Hepatocyte (in vitro differentiated cells): Measurements from ENCODE around the gene ANAPC1. TPM values are rescaled to one million over a fixed set of nuclear protein-coding genes. Genes with fewer than 3 reads are reported as not detected.
"Not testable (repeated sequence)": the region's sequence is repeated elsewhere in the genome, so short reads cannot be mapped to it uniquely, and the experiment has no call there.

Experiments used
- DNase-seq: peaks from one replicate; pipeline ENCODE4 v3.0.0-alpha.2; 2016; ENCODE audit warnings: low spot score
- H2AFZ ChIP-seq: fragments of 200-600 bp; sonication (generic); 2 replicates; pipeline ENCODE4 v1.6.0; 2016; ENCODE audit warnings: antibody characterized with exemption, mild to moderate bottlenecking
- H3K27ac ChIP-seq: fragments of 200-600 bp; sonication (generic); 2 replicates; pipeline ENCODE4 v1.5.1; 2016; ENCODE audit warnings: mild to moderate bottlenecking
- H3K27me3 ChIP-seq: fragments of 200-600 bp; sonication (generic); 2 replicates; pipeline ENCODE4 v1.6.1; 2016
- H3K36me3 ChIP-seq: fragments of 200-600 bp; sonication (generic); replicated peaks from 2 replicates; pipeline ENCODE4 v1.5.1; 2016; ENCODE audit warnings: low read depth; ENCODE audit not compliant: insufficient read depth
- H3K4me1 ChIP-seq: fragments of 200-600 bp; sonication (generic); 2 replicates; pipeline ENCODE4 v1.5.1; 2016; ENCODE audit warnings: mild to moderate bottlenecking, moderate library complexity; ENCODE audit not compliant: insufficient read depth
- H3K4me2 ChIP-seq: fragments of 200-600 bp; sonication (generic); 2 replicates; pipeline ENCODE4 v1.6.0; 2016
- H3K4me3 ChIP-seq: fragments of 200-600 bp; sonication (generic); 2 replicates; pipeline ENCODE4 v1.5.1; 2016; ENCODE audit warnings: mild to moderate bottlenecking
- H3K79me2 ChIP-seq: fragments of 200-600 bp; sonication (generic); 2 replicates; pipeline ENCODE4 v1.6.0; 2017; ENCODE audit warnings: mild to moderate bottlenecking
- H3K9me2 ChIP-seq: fragments of 200-600 bp; sonication (generic); replicated peaks from 2 replicates; pipeline ENCODE4 v1.6.0; 2017; ENCODE audit warnings: mild to moderate bottlenecking; ENCODE audit not compliant: insufficient read depth
- H3K9me3 ChIP-seq: fragments of 200-600 bp; sonication (generic); 2 replicates; pipeline ENCODE4 v1.5.1; 2016; ENCODE audit warnings: low read depth, mild to moderate bottlenecking
- H4K20me1 ChIP-seq: fragments of 200-600 bp; sonication (generic); 2 replicates; pipeline ENCODE4 v1.6.0; 2016; ENCODE audit warnings: mild to moderate bottlenecking; ENCODE audit not compliant: insufficient read depth, poor library complexity, severe bottlenecking
- CTCF ChIP-seq: fragments of 200-600 bp; sonication (generic); IDR thresholded peaks from 2 replicates; pipeline ENCODE4 v1.5.1; 2016; ENCODE audit warnings: antibody characterized with exemption, mild to moderate bottlenecking; ENCODE audit not compliant: poor library complexity
- WGBS: methylation state at CpG from one replicate; pipeline ENCODE4 v1.1.6; 2016; ENCODE audit warnings: low lambda C conversion rate; ENCODE audit errors: missing lambda C conversion rate; 5-methylcytosine and 5-hydroxymethylcytosine counted together
- polyA plus RNA-seq: library from polyadenylated mRNA; unstranded; fragments of >200 nt; fragmentation: Nextera tagmentation; extraction: Ambion mirVana; gene quantifications from 2 replicates; pipeline ENCODE4 v1.2.1, GENCODE V29; 2016
- total RNA-seq: library from RNA; depleted of rRNA; stranded (reverse); fragments of >200 nt; gene quantifications from 2 replicates; pipeline ENCODE4 v1.2.3, GENCODE V29; 2014

The ANAPC1 gene
- total and polyA plus RNA-seq, 2 experiments from 2014 or later = 7.7 to 29.9 TPM

GRCh38 chr2:111865124-111865523 lies 18.9 kb downstream of the ANAPC1 start:
- H4K20me1 ChIP-seq, H3K36me3 ChIP-seq, H3K4me3 ChIP-seq, H3K27ac ChIP-seq, DNase-seq, H3K27me3 ChIP-seq, H2AFZ ChIP-seq, H3K9me3 ChIP-seq, H3K79me2 ChIP-seq, H3K9me2 ChIP-seq, H3K4me2 ChIP-seq, H3K4me1 ChIP-seq: not testable (repeated sequence)
- WGBS = 58% methylated on average over 1 of the region's 3 CpGs

- not testable (repeated sequence) for H4K20me1 ChIP-seq, H3K27ac ChIP-seq, H3K9me2 ChIP-seq, H2AFZ ChIP-seq, H3K4me2 ChIP-seq, DNase-seq, H3K79me2 ChIP-seq, H3K27me3 ChIP-seq, H3K36me3 ChIP-seq, H3K4me3 ChIP-seq, H3K4me1 ChIP-seq, H3K9me3 ChIP-seq
- 70% methylated on average over 3 of the region's 3 CpGs for WGBS
Observed at GRCh38 chr2:111860005-111860404, 24.0 kb downstream of the ANAPC1 start.

GRCh38 chr2:111852544-111852943 lies 31.4 kb downstream of the ANAPC1 start:
- H2AFZ ChIP-seq, H3K4me2 ChIP-seq, H3K36me3 ChIP-seq, H3K4me1 ChIP-seq, H4K20me1 ChIP-seq, H3K4me3 ChIP-seq, DNase-seq, H3K9me2 ChIP-seq, H3K79me2 ChIP-seq, H3K27ac ChIP-seq, H3K27me3 ChIP-seq, H3K9me3 ChIP-seq: not testable (repeated sequence)
- 99% methylated on average over 3 of the region's 3 CpGs for WGBS

- H3K4me2 ChIP-seq, H3K9me3 ChIP-seq, H2AFZ ChIP-seq, H3K4me1 ChIP-seq, H3K36me3 ChIP-seq, H3K27me3 ChIP-seq, H3K27ac ChIP-seq, H4K20me1 ChIP-seq, H3K4me3 ChIP-seq, H3K9me2 ChIP-seq, H3K79me2 ChIP-seq: not testable (repeated sequence)
- DNase-seq = peak; percentile 55
- WGBS = 13% methylated on average over 4 of the region's 4 CpGs
- TF ChIP-seq CTCF = peak; percentile 49
Observed at GRCh38 chr2:111850646-111851045, 33.3 kb downstream of the ANAPC1 start.

- DNase-seq, H3K27ac ChIP-seq: not testable (repeated sequence)
Observed at GRCh38 chr2:111839625-111840282, 44.2 kb downstream of the ANAPC1 start.

GRCh38 chr2:111838992-111839391 lies 45.0 kb downstream of the ANAPC1 start:
- not testable (repeated sequence) for H3K79me2 ChIP-seq, H3K4me1 ChIP-seq, H3K4me3 ChIP-seq, H4K20me1 ChIP-seq, H3K36me3 ChIP-seq, H3K27ac ChIP-seq, H3K27me3 ChIP-seq, H3K4me2 ChIP-seq, DNase-seq, H2AFZ ChIP-seq, H3K9me3 ChIP-seq, H3K9me2 ChIP-seq
- WGBS = 58% methylated on average over 1 of the region's 1 CpG

More at GRCh38 chr2:111839625-111840282, 44.2 kb downstream of the ANAPC1 start:
- not testable (repeated sequence) for H3K27me3 ChIP-seq, H3K9me3 ChIP-seq, H3K4me2 ChIP-seq, H3K79me2 ChIP-seq, H3K4me1 ChIP-seq, H3K4me3 ChIP-seq, H3K9me2 ChIP-seq, H4K20me1 ChIP-seq, H2AFZ ChIP-seq, H3K36me3 ChIP-seq
- 69% methylated on average over 3 of the region's 3 CpGs for WGBS

- not testable (repeated sequence) for H2AFZ ChIP-seq, H4K20me1 ChIP-seq, H3K4me1 ChIP-seq, DNase-seq, H3K4me3 ChIP-seq, H3K9me2 ChIP-seq, H3K27ac ChIP-seq, H3K36me3 ChIP-seq, H3K79me2 ChIP-seq, H3K27me3 ChIP-seq, H3K4me2 ChIP-seq, H3K9me3 ChIP-seq
- 94% methylated on average over 3 of the region's 3 CpGs for WGBS
Observed at GRCh38 chr2:111834221-111834620, 49.8 kb downstream of the ANAPC1 start.

- H3K27ac ChIP-seq, H4K20me1 ChIP-seq, H3K36me3 ChIP-seq, H3K9me2 ChIP-seq, H3K79me2 ChIP-seq, H2AFZ ChIP-seq, H3K27me3 ChIP-seq, H3K4me2 ChIP-seq, DNase-seq, H3K9me3 ChIP-seq, H3K4me1 ChIP-seq, H3K4me3 ChIP-seq: not testable (repeated sequence)
- WGBS = 88% methylated on average over 1 of the region's 1 CpG
Observed at GRCh38 chr2:111830479-111830878, 53.5 kb downstream of the ANAPC1 start.
